Eye (tissue), 1 donor: ENCODE results near the gene CFAP92.
A peak's percentile ranks its signal among the peaks of the same experiment; 100 is the strongest.

Experiments used
- DNase-seq: peaks from one replicate; pipeline ENCODE4 v3.0.0-alpha.2; 2015

The CFAP92 gene

GRCh38 chr3:129003578-129004112 lies 9.8 kb upstream of the CFAP92 start:
- DNase-seq, result peak; percentile 56

GRCh38 chr3:129002573-129003569 lies 9.0 kb upstream of the CFAP92 start:
- DNase-seq, result no peak

GRCh38 chr3:129001806-129002572 lies 8.1 kb upstream of the CFAP92 start:
- peak; percentile 73 for DNase-seq

GRCh38 chr3:129001101-129001805 lies 7.4 kb upstream of the CFAP92 start, which contains the start of gene EFCC1:
Gene EFCC1 (plus strand): TSS chr3:129001304. CDS start chr3:129001629, 325 bp downstream.
- peak; percentile 80 for DNase-seq

- no peak for DNase-seq
Measured at GRCh38 chr3:129000742-129001100, 6.8 kb upstream of the CFAP92 start.

DNA sequence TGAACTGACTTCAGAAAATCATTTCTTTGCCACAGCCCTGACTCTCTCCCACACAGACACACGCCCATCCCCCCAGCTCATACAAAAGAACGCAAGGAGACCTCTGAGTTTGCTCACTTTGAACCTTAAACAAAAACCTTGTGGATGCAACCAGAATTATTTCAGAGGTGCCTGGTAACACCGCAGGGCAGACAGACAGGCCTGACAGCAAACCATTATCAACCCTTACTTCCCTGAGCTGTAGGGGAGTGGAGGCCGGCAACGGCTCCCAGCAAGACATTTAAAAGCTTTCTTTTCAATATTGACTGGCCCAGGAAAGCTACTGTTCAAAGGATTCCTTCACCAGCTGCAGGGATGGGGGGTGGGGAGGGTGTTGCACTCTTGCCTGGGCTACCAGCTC lies 5.2 kb upstream of the CFAP92 start:
- DNase-seq, result no peak

GRCh38 chr3:128998561-128998960 lies 4.7 kb upstream of the CFAP92 start:
- DNase-seq, result no peak

DNA sequence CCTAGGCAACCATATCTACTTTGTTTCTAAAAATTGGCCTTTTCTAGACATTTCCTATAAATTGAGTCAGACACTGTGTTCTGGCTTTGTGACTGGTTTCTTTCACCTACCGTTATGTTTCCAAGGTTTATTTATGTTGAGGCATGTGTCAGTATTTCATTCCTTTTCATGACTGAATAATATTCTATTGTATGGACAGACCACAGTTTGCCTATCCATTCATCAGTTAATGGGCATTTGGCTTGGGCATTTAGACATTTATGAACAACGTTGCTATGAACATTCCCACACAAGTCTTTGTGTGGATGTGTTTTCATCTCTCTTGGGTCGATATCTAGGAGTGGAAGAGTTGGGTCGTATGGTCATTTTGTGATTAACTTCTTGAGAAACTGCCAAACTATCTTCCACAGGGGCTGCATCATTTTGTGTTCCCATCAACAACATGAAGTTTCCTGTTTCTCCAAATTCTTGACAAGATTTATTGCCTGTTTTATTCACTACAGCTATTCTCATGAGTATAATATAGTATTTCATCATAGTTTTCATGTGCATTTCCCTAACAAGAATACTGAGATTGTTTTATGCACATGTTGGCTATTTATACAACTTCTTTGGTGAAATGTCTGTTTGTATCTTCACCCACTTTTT lies 3.7 kb upstream of the CFAP92 start:
- DNase-seq, result no peak

DNA sequence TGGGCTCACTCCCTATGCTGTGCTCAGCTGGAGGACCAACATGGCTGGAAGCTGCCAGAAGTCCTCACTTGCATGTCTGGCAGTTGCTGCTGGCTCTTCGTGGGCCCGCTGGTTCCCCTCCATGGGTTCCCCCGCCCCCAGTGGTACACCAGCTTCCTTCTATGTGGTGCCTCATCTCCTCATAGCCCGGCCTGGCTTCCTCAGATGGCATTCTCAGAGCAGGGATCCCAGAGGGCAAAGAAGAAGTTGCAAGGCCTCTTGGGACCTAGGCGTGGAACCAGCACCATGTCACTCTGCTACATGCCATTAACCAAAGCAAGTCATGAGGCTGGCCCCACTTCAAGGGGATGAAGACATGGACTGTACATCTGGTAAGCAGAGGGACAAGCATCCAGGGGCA lies 2.9 kb upstream of the CFAP92 start:
- no peak for DNase-seq

- DNase-seq, result no peak
Measured at GRCh38 chr3:128996200-128996599, 2.3 kb upstream of the CFAP92 start.

- no peak for DNase-seq
Measured at GRCh38 chr3:128995737-128996136, 1.9 kb upstream of the CFAP92 start.

- DNase-seq, result no peak
Measured at GRCh38 chr3:128994581-128995546, 988 bp upstream of the CFAP92 start.

GRCh38 chr3:128994173-128994512 lies 267 bp upstream of the CFAP92 start:
- DNase-seq, result no peak

DNA sequence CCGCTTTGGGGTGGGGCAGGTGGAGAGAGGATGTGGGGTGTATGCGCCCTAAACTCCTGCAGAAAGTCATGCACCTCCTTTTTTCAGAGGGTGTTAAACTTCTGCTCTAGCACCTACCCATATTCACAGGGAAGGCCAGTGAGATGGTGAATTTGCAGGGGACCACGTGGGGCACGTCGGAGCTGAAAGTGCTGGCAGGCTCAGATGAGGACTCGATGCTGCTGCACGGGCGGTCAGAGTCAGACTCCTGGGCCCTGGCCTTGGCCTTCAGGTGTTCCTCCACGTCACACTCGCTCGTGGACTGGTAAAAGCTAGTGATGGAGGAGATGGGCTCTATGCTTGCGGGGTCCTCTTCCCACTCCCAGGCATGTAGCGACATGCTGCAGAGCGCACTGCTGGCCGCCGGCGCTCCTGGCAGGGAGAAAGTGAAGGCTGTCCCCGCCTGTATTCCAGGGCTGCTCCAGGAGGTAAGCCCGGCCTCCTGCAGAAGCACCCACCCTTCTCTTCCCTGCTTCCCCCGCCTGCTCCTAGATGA lies 883 bp downstream of the CFAP92 start:
- no peak for DNase-seq

GRCh38 chr3:128991355-128991895 lies 2.5 kb downstream of the CFAP92 start:
- no peak for DNase-seq

GRCh38 chr3:128988286-128988685 lies 5.6 kb downstream of the CFAP92 start:
- no peak for DNase-seq

DNA sequence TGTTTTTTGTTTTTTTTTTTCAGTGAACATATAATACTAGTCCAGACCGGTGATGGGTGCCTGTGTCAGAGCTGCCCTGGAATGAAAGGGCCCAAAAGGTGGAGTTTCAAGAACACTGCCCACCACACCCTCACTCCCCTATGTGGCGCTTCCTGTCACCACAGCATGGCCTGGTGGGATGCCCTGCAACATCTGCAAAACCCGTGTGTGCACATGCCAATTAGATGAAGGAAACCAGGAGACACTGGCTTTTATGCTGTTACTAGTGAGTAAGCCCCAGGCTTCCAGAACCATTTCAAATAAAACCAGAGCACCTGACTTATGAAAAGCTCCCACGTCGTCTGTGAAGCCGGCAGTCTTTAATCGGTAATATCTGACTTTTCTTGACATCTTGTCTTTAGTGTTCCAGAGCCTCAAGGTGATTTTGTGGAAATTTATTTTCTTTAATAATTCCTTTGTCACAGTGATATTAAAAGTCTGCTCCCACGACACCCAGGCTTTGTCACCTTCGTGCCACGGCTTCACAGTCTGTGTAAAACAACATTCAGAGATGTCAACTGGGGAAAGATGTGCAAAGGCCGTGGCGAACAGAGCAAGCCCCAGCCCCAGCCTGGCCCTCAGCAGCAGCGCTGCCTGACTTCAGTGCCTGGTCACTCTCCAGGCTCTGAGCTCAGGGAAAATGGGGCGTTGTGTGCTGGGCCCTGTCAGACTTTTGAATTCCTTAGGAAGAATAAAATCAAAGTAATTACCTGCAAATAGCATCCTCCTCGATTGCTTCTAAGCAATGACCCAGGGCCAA lies 6.4 kb downstream of the CFAP92 start:
- no peak for DNase-seq

- DNase-seq, result no peak
Measured at GRCh38 chr3:128984596-128984995, 9.3 kb downstream of the CFAP92 start.

GRCh38 chr3:128983293-128984069 lies 10.4 kb downstream of the CFAP92 start:
- peak; percentile 73 for DNase-seq
